Measurements from ENCODE around the gene GPR153.

The GPR153 gene

GRCh38 chr1:6287029-6287428 lies 26.1 kb upstream of the GPR153 start:
- DNase-seq (ENCODE audit: low read depth), result no peak

- DNase-seq (ENCODE audit: low read depth), result no peak
These were observed 25.4 kb upstream of the GPR153 start for GRCh38 chr1:6286266-6286665.

GRCh38 chr1:6285336-6285735 lies 24.4 kb upstream of the GPR153 start:
- no peak for DNase-seq (ENCODE audit: low read depth)

- DNase-seq (ENCODE audit: low read depth), result no peak
These were observed 21.8 kb upstream of the GPR153 start for GRCh38 chr1:6282577-6283270.

GRCh38 chr1:6281511-6282402 lies 20.9 kb upstream of the GPR153 start:
- DNase-seq (ENCODE audit: low read depth), result no peak

GRCh38 chr1:6280761-6281451 lies 20.0 kb upstream of the GPR153 start:
- no peak for DNase-seq (ENCODE audit: low read depth)

GRCh38 chr1:6279613-6280383 lies 18.9 kb upstream of the GPR153 start:
- DNase-seq (ENCODE audit: low read depth), result no peak

GRCh38 chr1:6279066-6279465 lies 18.2 kb upstream of the GPR153 start:
- DNase-seq (ENCODE audit: low read depth), result no peak

GRCh38 chr1:6278263-6278662 lies 17.4 kb upstream of the GPR153 start:
- DNase-seq (ENCODE audit: low read depth), result no peak

GRCh38 chr1:6276811-6277555 lies 16.1 kb upstream of the GPR153 start:
- no peak for DNase-seq (ENCODE audit: low read depth)

- peak; percentile 62 for DNase-seq (ENCODE audit: low read depth)
These were observed 15.2 kb upstream of the GPR153 start for GRCh38 chr1:6275826-6276782.

- DNase-seq (ENCODE audit: low read depth), result no peak
These were observed 13.8 kb upstream of the GPR153 start for GRCh38 chr1:6274622-6275139.

GRCh38 chr1:6274102-6274501 lies 13.2 kb upstream of the GPR153 start:
- no peak for DNase-seq (ENCODE audit: low read depth)

GRCh38 chr1:6273380-6273891 lies 12.5 kb upstream of the GPR153 start:
- peak; percentile 14 for DNase-seq (ENCODE audit: low read depth)

GRCh38 chr1:6272868-6273267 lies 12.0 kb upstream of the GPR153 start:
- no peak for DNase-seq (ENCODE audit: low read depth)

- no peak for DNase-seq (ENCODE audit: low read depth)
These were observed 11.6 kb upstream of the GPR153 start for GRCh38 chr1:6272452-6272851.

- DNase-seq (ENCODE audit: low read depth), result no peak
These were observed 10.7 kb upstream of the GPR153 start for GRCh38 chr1:6271554-6271953.

GRCh38 chr1:6271006-6271405 lies 10.1 kb upstream of the GPR153 start:
- DNase-seq (ENCODE audit: low read depth), result no peak

- no peak for DNase-seq (ENCODE audit: low read depth)
These were observed 9.5 kb upstream of the GPR153 start for GRCh38 chr1:6270401-6270800.

All from fibroblast of the conjunctiva (primary cell).